IMR-90 (cell line): Measurements from ENCODE around the gene ABCA7. TPM values are rescaled to one million over a fixed set of nuclear protein-coding genes. Genes with fewer than 3 reads are reported as not detected.

Source experiments
- ATAC-seq: fragments of 200-7000 bp; cut with Tn5 transposase; 2 replicates; pipeline ENCODE4 v1.9.1; 2020; ENCODE audit warnings: low read depth, mild to moderate bottlenecking, moderate library complexity
- Bru-seq: library from RNA; stranded (reverse); fragments of 400-500 nt; gene quantifications from one replicate; lab custom pipeline; 2021; lab: Mats Ljungman, UMichigan
- BruChase-seq, 2 experiments: library from RNA; stranded (reverse); fragments of 400-500 nt; gene quantifications; one replicate each; lab custom pipeline; 2021; lab: Mats Ljungman, UMichigan
- BruUV-seq: library from RNA; stranded (reverse); fragments of 400-500 nt; replicated peaks from 2 replicates; lab custom pipeline; 2021; lab: Mats Ljungman, UMichigan
- CTCF ChIA-PET: fragments of 300-600 bp; formaldehyde crosslinking; extraction: SDS; loops from one replicate; lab custom pipeline; 2021; ENCODE audit warnings: antibody characterized with exemption; lab: Yijun Ruan, JAX
- POLR2A ChIA-PET: fragments of 300-600 bp; sonication (Branson Sonifier 250); formaldehyde crosslinking; loops from one replicate; lab custom pipeline; 2022; ENCODE audit warnings: antibody characterized with exemption; ENCODE audit not compliant: unreplicated experiment; lab: Charles Lee
- DNase-seq: peaks from one replicate; pipeline ENCODE4 v3.0.0; 2013
- H2AFZ ChIP-seq: replicated peaks from 2 replicates; pipeline ENCODE3; 2013; ENCODE audit warnings: low read length, mild to moderate bottlenecking; ENCODE audit not compliant: poor library complexity
- H2AK5ac ChIP-seq: 2 replicates; pipeline ENCODE4 v1.6.1; 2013; ENCODE audit warnings: low read depth, low read length, inconsistent platforms
- H2AK9ac ChIP-seq: replicated peaks from 2 replicates; pipeline ENCODE3; 2013; ENCODE audit warnings: mild to moderate bottlenecking, low read depth, low read length, moderate library complexity; ENCODE audit not compliant: poor library complexity
- H2BK120ac ChIP-seq: 2 replicates; pipeline ENCODE4 v1.6.1; 2013; ENCODE audit warnings: low read depth, low read length, inconsistent platforms
- H2BK15ac ChIP-seq: 3 replicates; pipeline ENCODE4 v1.6.1; 2013; ENCODE audit warnings: low read depth, low read length, inconsistent platforms
- H2BK20ac ChIP-seq: 2 replicates; pipeline ENCODE4 v1.6.1; 2013; ENCODE audit warnings: low read depth, mild to moderate bottlenecking, inconsistent platforms, low read length, moderate library complexity
- H2BK5ac ChIP-seq: 2 replicates; pipeline ENCODE4 v1.6.1; 2013; ENCODE audit warnings: mild to moderate bottlenecking, low read depth, low read length, inconsistent platforms; ENCODE audit not compliant: poor library complexity, severe bottlenecking
- H3K14ac ChIP-seq: replicated peaks from 2 replicates; pipeline ENCODE4 v1.6.1; 2013; ENCODE audit warnings: low read depth, low read length, inconsistent platforms
- H3K18ac ChIP-seq: 2 replicates; pipeline ENCODE4 v1.6.1; 2013; ENCODE audit warnings: low read depth, low read length, control low read depth
- H3K23ac ChIP-seq: 2 replicates; pipeline ENCODE4 v1.6.1; 2013; ENCODE audit warnings: low read depth, low read length, inconsistent platforms
- H3K27ac ChIP-seq: 2 replicates; pipeline ENCODE4 v1.5.1; 2013; ENCODE audit warnings: mild to moderate bottlenecking, control low read depth, low read length; ENCODE audit not compliant: insufficient read depth
- H3K27me3 ChIP-seq: 2 replicates; pipeline ENCODE4 v1.6.1; 2013; ENCODE audit warnings: low read length; ENCODE audit not compliant: control insufficient read depth, insufficient read depth
- H3K36me3 ChIP-seq: 2 replicates; pipeline ENCODE4 v1.6.1; 2013; ENCODE audit warnings: low read length, mixed read lengths; ENCODE audit not compliant: control insufficient read depth, insufficient read depth
- H3K4ac ChIP-seq: 2 replicates; pipeline ENCODE4 v1.6.1; 2013; ENCODE audit warnings: low read depth, low read length, inconsistent platforms
- H3K4me1 ChIP-seq: 2 replicates; pipeline ENCODE4 v1.6.1; 2013; ENCODE audit warnings: low read length, mixed read lengths; ENCODE audit not compliant: control insufficient read depth, insufficient read depth
- H3K4me2 ChIP-seq: 2 replicates; pipeline ENCODE4 v1.6.1; 2013; ENCODE audit warnings: low read depth, mild to moderate bottlenecking, control low read depth, low read length, moderate library complexity
- H3K4me3 ChIP-seq: 2 replicates; pipeline ENCODE4 v1.5.1; 2013; ENCODE audit warnings: low read depth, mild to moderate bottlenecking, control low read depth, low read length, moderate library complexity; ENCODE audit not compliant: insufficient read depth
- H3K56ac ChIP-seq: 2 replicates; pipeline ENCODE4 v1.6.1; 2013; ENCODE audit warnings: low read length, inconsistent platforms; ENCODE audit not compliant: insufficient read depth; ENCODE audit errors: extremely low read depth
- H3K79me1 ChIP-seq, 2 experiments: 2 replicates each; pipeline ENCODE4 v1.6.1; 2013; ENCODE audit warnings: low read length in 2 of 2, inconsistent platforms in 1 of 2, low read depth in 1 of 2
- H3K9ac ChIP-seq: 2 replicates; pipeline ENCODE4 v1.6.1; 2013; ENCODE audit warnings: low read depth, low read length, control low read depth
- H3K9me1 ChIP-seq: 2 replicates; pipeline ENCODE4 v1.6.1; 2013; ENCODE audit warnings: low read length, inconsistent platforms; ENCODE audit not compliant: insufficient read depth
- H3K9me3 ChIP-seq: 2 replicates; pipeline ENCODE4 v1.6.1; 2013; ENCODE audit warnings: low read length; ENCODE audit not compliant: control insufficient read depth, insufficient read depth
- H4K20me1 ChIP-seq: 2 replicates; pipeline ENCODE4 v1.6.1; 2013; ENCODE audit warnings: low read length, inconsistent platforms; ENCODE audit not compliant: insufficient read depth
- H4K5ac ChIP-seq: 2 replicates; pipeline ENCODE4 v1.6.1; 2013; ENCODE audit warnings: mild to moderate bottlenecking, low read depth, low read length, control low read depth
- H4K8ac ChIP-seq, 2 experiments: 2 replicates each; pipeline ENCODE4 v1.6.1; 2013; ENCODE audit warnings: low read depth in 2 of 2, low read length in 2 of 2, control low read depth in 1 of 2, inconsistent platforms in 1 of 2
- H4K91ac ChIP-seq: 2 replicates; pipeline ENCODE4 v1.6.1; 2013; ENCODE audit warnings: low read depth, low read length, inconsistent platforms; ENCODE audit not compliant: insufficient read depth
- CEBPB ChIP-seq: IDR thresholded peaks from 2 replicates; pipeline ENCODE4 v1.6.1; 2012; ENCODE audit warnings: low read depth, low read length, improper control_type of control experiment
- FOS ChIP-seq: fragments of 150-350 bp; IDR thresholded peaks from 2 replicates; pipeline ENCODE4 v1.6.1; 2016; ENCODE audit warnings: low read depth, low read length
- MAFK ChIP-seq: IDR thresholded peaks from 2 replicates; pipeline ENCODE4 v1.6.1; 2012; ENCODE audit warnings: low read depth, low read length, improper control_type of control experiment
- MAZ ChIP-seq: IDR thresholded peaks from 2 replicates; pipeline ENCODE4 v1.6.1; 2012; ENCODE audit warnings: low read depth, mild to moderate bottlenecking, low read length, improper control_type of control experiment, moderate library complexity, borderline replicate concordance
- POLR2A ChIP-seq: IDR thresholded peaks from 2 replicates; pipeline ENCODE4 v1.6.1; 2012; ENCODE audit warnings: mild to moderate bottlenecking, low read depth, low read length
- WGBS, 2 experiments: methylation state at CpG; one replicate each; pipeline versions ENCODE4 v1.1.5 to v1.1.7; 2013; ENCODE audit warnings: missing lambda C conversion rate in 2 of 2; ENCODE audit not compliant: insufficient read length in 1 of 2; ENCODE audit errors: extremely low coverage in 2 of 2; 5-methylcytosine and 5-hydroxymethylcytosine counted together
- dilution Hi-C: fragments of 300-500 bp; cut with HindIII; formaldehyde crosslinking; loops from one replicate; pipeline ENCODE4 v1.14.3; 2018; ENCODE audit warnings: low sequenced_read_pairs; ENCODE audit not compliant: unreplicated experiment
- in situ Hi-C: fragments of 300-500 bp; cut with MboI; formaldehyde crosslinking; loops from 3 replicates; pipeline ENCODE4 v1.14.3; 2019; ENCODE audit warnings: low sequenced_read_pairs, inconsistent platforms, mixed read lengths
- intact Hi-C: fragments of 100-400 bp; cut with micrococcal nuclease; formaldehyde crosslinking; loops from 2 replicates; pipeline ENCODE4 v1.10.0; 2022
- long read RNA-seq: library from polyadenylated mRNA; unstranded; transcript quantifications from one replicate; pipeline ENCODE4 v2.0.0, GENCODE V29; 2021; ENCODE audit not compliant: unreplicated experiment
- polyA plus RNA-seq, 3 experiments: library from polyadenylated mRNA; depleted of rRNA; stranded (reverse); fragments of >200 nt; gene quantifications; 2 replicates each; pipeline ENCODE4 v1.2.3, GENCODE V29; 2012; ENCODE audit warnings: low replicate concordance in 1 of 3
- total RNA-seq: library from RNA; depleted of rRNA; stranded (reverse); fragments of >200 nt; gene quantifications from 2 replicates; pipeline ENCODE4 v1.2.3, GENCODE V29; 2012; rRNA removed
- TF ChIP-seq, protein P1 (sequence below): fragments of 150-350 bp; IDR thresholded peaks from 2 replicates; pipeline ENCODE4 v1.6.1; 2017; ENCODE audit warnings: mild to moderate bottlenecking, antibody characterized with exemption, low read length, low read depth

The ABCA7 gene
- total RNA-seq, result 0.36 and 0.56 TPM in 2 replicates
- 3.2 and 3.3 TPM in 2 replicates for polyA plus RNA-seq (2012; rRNA removed)
- polyA plus RNA-seq (2012; cell fraction: cytosol; rRNA removed), result 3.0 and 3.3 TPM in 2 replicates
- polyA plus RNA-seq (2012; cell fraction: nucleus; rRNA removed; ENCODE audit: low replicate concordance), result 21.0 and 42.9 TPM in 2 replicates
- Bru-seq, nascent RNA, result percentile 34 among the genes with signal in this experiment
- BruChase-seq, experiment 1, labeled RNA remaining after a 6-hour chase, result percentile 51 among the genes with signal in this experiment
- BruChase-seq, experiment 2, labeled RNA remaining after a 2-hour chase, result percentile 41 among the genes with signal in this experiment
- long read RNA-seq, partial matches to known transcripts, result 8 of 11 reads
- long read RNA-seq, other reads (novel, unspliced or antisense), result 3 of 11 reads

DNA sequence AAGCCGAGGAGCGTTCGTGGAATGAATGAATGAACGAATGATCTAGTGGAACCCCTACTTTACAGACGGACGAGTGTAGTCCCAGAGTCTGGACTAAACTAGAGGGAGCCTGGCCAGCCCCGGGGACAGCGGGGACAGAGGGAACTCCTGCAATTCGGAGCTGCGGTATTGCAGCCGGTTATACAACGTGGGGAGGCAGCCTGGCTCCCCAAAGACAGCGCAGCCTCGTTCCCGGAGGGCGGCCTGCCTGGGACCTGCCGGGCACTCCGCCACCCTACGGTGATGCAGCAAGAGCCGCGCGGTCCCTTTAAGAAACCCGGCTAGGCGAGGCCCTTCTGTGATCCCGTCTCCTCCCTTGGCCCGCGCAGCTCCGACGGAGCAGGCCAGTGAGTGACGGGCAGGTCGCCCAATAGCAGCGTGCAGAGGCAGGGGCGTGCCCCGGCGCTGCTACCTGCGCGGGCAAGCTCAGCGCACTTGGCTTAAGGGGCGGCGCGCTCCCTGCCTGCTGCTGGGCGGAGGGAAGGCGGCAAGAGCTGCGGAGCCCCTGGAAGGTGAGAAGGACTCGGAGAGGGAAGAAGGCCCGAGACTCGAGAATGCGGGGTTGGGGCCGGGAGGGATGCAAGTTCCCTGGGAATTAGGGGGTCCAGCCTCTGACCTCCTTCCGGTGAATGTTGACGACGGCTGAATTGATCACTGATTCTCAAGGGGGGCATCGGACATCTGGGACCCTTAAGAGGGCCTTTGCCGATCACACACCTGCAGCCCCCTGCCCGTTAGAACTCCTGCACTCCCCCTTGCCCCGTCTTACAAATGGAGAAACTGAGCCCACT is at the start of gene ABCA7:
Gene ABCA7 (plus strand): TSS at position 462 of the 830 bp plus-strand sequence. CDS start 1,255 bp downstream, outside the sequence.
- Histone ChIP-seq H3K27me3 (no peaks in the 10 kb centered on the region), H3K56ac (no peak within 1 kb of the TSS), H3K4ac (peak within 1 kb of the TSS; percentile 9; the same call in 1 of the 2 replicates), H3K9me1 (no peaks in the 10 kb centered on the region), H3K18ac (no peak within 1 kb of the TSS), H3K23ac (peak within 1 kb of the TSS; percentile 39; the same call in 1 of the 2 replicates), H2BK15ac (no peak within 1 kb of the TSS), H3K14ac (no peak within 1 kb of the TSS), H4K20me1 (peaks cover 47% of the 10 kb centered on the region), H3K9me3 (no peaks in the 10 kb centered on the region), H2BK120ac (no peak within 1 kb of the TSS), H3K9ac (peak within 1 kb of the TSS; percentile 9), H3K27ac (no peak within 1 kb of the TSS), H4K91ac (no peak within 1 kb of the TSS), H3K4me2 (peak within 1 kb of the TSS; percentile 53), H2BK5ac (peak within 1 kb of the TSS; percentile 10), H2BK20ac (no peak within 1 kb of the TSS), H3K79me1 (peaks cover 0 to 28% of the 10 kb centered on the region in 2 experiments; a peak in 2 of 4 replicates), H2AK9ac (peak within 1 kb of the TSS; percentile 47), H3K36me3 (peaks cover 34% of the 10 kb centered on the region), H4K5ac (no peak within 1 kb of the TSS), H3K4me1 (peaks cover 7% of the 10 kb centered on the region; the same call in 1 of the 2 replicates), H2AFZ (peak within 1 kb of the TSS; percentile 90), H4K8ac (peak within 1 kb of the TSS in 1 of 2 experiments; percentile 17; a peak in 1 of 4 replicates), H2AK5ac (no peak within 1 kb of the TSS), H3K4me3 (peak within 1 kb of the TSS; percentile 44)
- ChIA-PET CTCF (interaction anchor here (0.6 to 1.2 kb wide), 2 partner anchors 30 to 413 kb away, joined by 3 read pairs; no protein-coding TSS in a partner anchor), POLR2A (interaction anchor here (0.7 to 1.8 kb wide), 3 partner anchors 11 to 13 kb away, joined by 3 to 4 read pairs (median 3); partner anchors contain the start of gene CNN2)
- TF ChIP-seq, protein P1, sequence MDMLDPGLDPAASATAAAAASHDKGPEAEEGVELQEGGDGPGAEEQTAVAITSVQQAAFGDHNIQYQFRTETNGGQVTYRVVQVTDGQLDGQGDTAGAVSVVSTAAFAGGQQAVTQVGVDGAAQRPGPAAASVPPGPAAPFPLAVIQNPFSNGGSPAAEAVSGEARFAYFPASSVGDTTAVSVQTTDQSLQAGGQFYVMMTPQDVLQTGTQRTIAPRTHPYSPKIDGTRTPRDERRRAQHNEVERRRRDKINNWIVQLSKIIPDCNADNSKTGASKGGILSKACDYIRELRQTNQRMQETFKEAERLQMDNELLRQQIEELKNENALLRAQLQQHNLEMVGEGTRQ, result peak; percentile 49; the same call in 1 of the 2 replicates
- TF ChIP-seq MAFK (no peak), CEBPB (0 out of 2 replicates have a peak, but pooled peaks have one; percentile 9), MAZ (peak; percentile 59; the same call in 1 of the 2 replicates), POLR2A (peak; percentile 73), FOS (peak; percentile 36; the same call in 1 of the 2 replicates)
- WGBS, 2 experiments, result 6% methylated on average over 23 of the region's 56 CpGs; no CpG with 5 or more reads in 1 of the 2 experiments
- DNase-seq, result peak; percentile 96
- dilution Hi-C loops (no loop called here), in situ Hi-C loops (no loop called here), intact Hi-C loops (loop anchor here (2.0 kb wide), 2 partner anchors 55 to 63 kb away; partner anchors contain the start of genes GPX4 and POLR2E)
- peak; percentile 85 for ATAC-seq
- no TSS peak for BruUV-seq
